NCI-H82 treated with DMSO at 0.1 percent for 48 hours (cell line): ENCODE measurements around the gene PRDM7.
"Not testable (repeated sequence)": the region's sequence is repeated elsewhere in the genome, so short reads cannot be mapped to it uniquely, and the experiment has no call there.

Experiments used
- DNase-seq: peaks from one replicate; lab custom pipeline; 2025; ENCODE audit not compliant: unreplicated experiment; lab: John Stamatoyannopoulos, UW

PRDM7 gene

GRCh38 chr16:90015586-90016338 lies 61.4 kb downstream of the PRDM7 start:
- no peak for DNase-seq

GRCh38 chr16:90012991-90013745 lies 64.0 kb downstream of the PRDM7 start:
- DNase-seq = no peak

- no peak for DNase-seq
Observed at GRCh38 chr16:90011908-90012501, 65.1 kb downstream of the PRDM7 start.

GRCh38 chr16:90011508-90011819 lies 65.7 kb downstream of the PRDM7 start:
- no peak for DNase-seq

GRCh38 chr16:90010676-90011507 lies 66.2 kb downstream of the PRDM7 start:
- DNase-seq = no peak

- no peak for DNase-seq
Observed at GRCh38 chr16:90009172-90009899, 67.8 kb downstream of the PRDM7 start.

GRCh38 chr16:90008708-90009145 lies 68.4 kb downstream of the PRDM7 start:
- no peak for DNase-seq

- DNase-seq = not testable (repeated sequence)
Observed at GRCh38 chr16:90007635-90008234, 69.4 kb downstream of the PRDM7 start.

GRCh38 chr16:90007015-90007414 lies 70.1 kb downstream of the PRDM7 start:
- no peak for DNase-seq
